Panc1 (cell line): ENCODE data around the gene GIMAP5. TPM values are rescaled to one million over a fixed set of nuclear protein-coding genes. Genes with fewer than 3 reads are reported as not detected.

Experiments used
- ATAC-seq: fragments of 200-7000 bp; cut with Tn5 transposase; 2 replicates; pipeline ENCODE4 v1.9.1; 2020; ENCODE audit warnings: mild to moderate bottlenecking, moderate library complexity
- BruUV-seq: library from RNA; stranded (reverse); fragments of 400-500 nt; replicated peaks from 2 replicates; lab custom pipeline; 2021; lab: Mats Ljungman, UMichigan
- CTCF ChIA-PET: fragments of 300-600 bp; sonication (Branson Sonifier 250); formaldehyde crosslinking; loops from one replicate; lab custom pipeline; 2022; ENCODE audit warnings: antibody characterized with exemption; lab: Charles Lee
- POLR2A ChIA-PET: fragments of 300-600 bp; sonication (Branson Sonifier 250); formaldehyde crosslinking; loops from one replicate; lab custom pipeline; 2022; ENCODE audit warnings: antibody characterized with exemption; lab: Charles Lee
- DNase-seq: peaks from one replicate; pipeline ENCODE4 v3.0.0-alpha.2; 2010; ENCODE audit warnings: low read depth, low spot score
- H3K27ac ChIP-seq: 2 replicates; pipeline ENCODE4 v1.5.1; 2011; ENCODE audit warnings: mild to moderate bottlenecking, low read length, inconsistent platforms
- H3K27me3 ChIP-seq: fragments of 200-500 bp; sonication (Bioruptor generic); 2 replicates; pipeline ENCODE4 v1.6.0; 2014; ENCODE audit warnings: low read length, inconsistent platforms; ENCODE audit not compliant: control insufficient read depth, insufficient read depth
- H3K36me3 ChIP-seq: fragments of 200-500 bp; sonication (Bioruptor generic); 2 replicates; pipeline ENCODE4 v1.5.1; 2014; ENCODE audit warnings: inconsistent platforms, mild to moderate bottlenecking, low read length, moderate library complexity; ENCODE audit not compliant: control insufficient read depth, insufficient read depth
- H3K4me1 ChIP-seq: 2 replicates; pipeline ENCODE4 v1.5.1; 2011; ENCODE audit warnings: inconsistent platforms, mild to moderate bottlenecking, low read length, moderate library complexity; ENCODE audit not compliant: control insufficient read depth, insufficient read depth
- H3K4me3 ChIP-seq, 2 experiments: 2 replicates each; pipeline ENCODE4 v1.5.1; 2011 to 2012; ENCODE audit warnings: low read depth in 2 of 2, low read length in 2 of 2, mild to moderate bottlenecking in 2 of 2, inconsistent platforms in 1 of 2, moderate library complexity in 1 of 2
- H3K9me3 ChIP-seq: fragments of 200-500 bp; sonication (Bioruptor generic); 2 replicates; pipeline ENCODE4 v1.5.1; 2014; ENCODE audit warnings: low read depth, mild to moderate bottlenecking, inconsistent platforms, low read length, moderate library complexity; ENCODE audit not compliant: control insufficient read depth, insufficient read depth
- CTCF ChIP-seq: fragments of 450-650 bp; IDR thresholded peaks from 2 replicates; pipeline ENCODE4 v1.5.1; 2017; ENCODE audit warnings: mild to moderate bottlenecking
- POLR2AphosphoS5 ChIP-seq: IDR thresholded peaks from 2 replicates; pipeline ENCODE4 v1.6.1; 2012; ENCODE audit warnings: mild to moderate bottlenecking, low read depth, low read length, moderate library complexity
- SIN3A ChIP-seq: IDR thresholded peaks from 2 replicates; pipeline ENCODE4 v1.6.1; 2012; ENCODE audit warnings: low read depth, mild to moderate bottlenecking, low read length, moderate library complexity, borderline replicate concordance; ENCODE audit not compliant: insufficient read depth
- TCF7L2 ChIP-seq: IDR thresholded peaks from 2 replicates; pipeline ENCODE4 v1.6.1; 2011; ENCODE audit warnings: mild to moderate bottlenecking, low read depth, low read length, inconsistent platforms
- in situ Hi-C: cut with HindIII; loops from 2 replicates; pipeline ENCODE4 v1.10.0; 2016; ENCODE audit warnings: low sequenced_read_pairs, low pct_unique_long_range_greater_than_20kb
- intact Hi-C: fragments of 100-400 bp; cut with micrococcal nuclease; formaldehyde crosslinking; loops from one replicate; pipeline ENCODE4 v1.10.0; 2022; ENCODE audit not compliant: unreplicated experiment
- total RNA-seq: library from RNA; stranded (reverse); gene quantifications from one replicate; pipeline ENCODE4 v1.2.1, GENCODE V29; 2021; ENCODE audit not compliant: unreplicated experiment
- TF ChIP-seq, protein P1 (sequence below), 2 experiments: IDR thresholded peaks; 2 replicates each; pipeline ENCODE4 v1.6.1; 2011 to 2012; ENCODE audit warnings: low read depth in 2 of 2, control low read depth in 1 of 2, low read length in 1 of 2, mild to moderate bottlenecking in 1 of 2, moderate library complexity in 1 of 2; ENCODE audit not compliant: insufficient read depth in 1 of 2

The GIMAP5 gene
- total RNA-seq, 1 experiment from 2014 or later = 0.51 TPM

DNA sequence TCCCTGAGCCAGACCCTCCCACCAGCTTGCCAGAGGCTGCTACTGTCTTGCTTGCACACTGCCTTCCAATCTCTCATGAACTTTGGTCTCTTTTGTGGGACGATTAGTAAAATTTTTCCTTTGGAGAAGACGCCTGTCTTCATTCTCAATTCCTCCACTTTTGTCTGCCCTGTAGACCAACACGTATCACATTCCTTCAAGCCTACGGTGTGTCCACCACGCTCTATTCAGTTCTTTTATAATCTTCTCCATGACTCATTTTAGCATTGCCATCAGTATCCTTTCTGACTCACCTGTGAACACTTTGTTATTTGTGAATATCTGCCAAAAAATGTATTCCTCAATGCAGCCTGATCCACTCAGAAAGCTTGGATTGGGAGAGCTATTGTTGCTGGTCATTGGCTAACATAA lies 1.4 kb downstream of the GIMAP5 start:
- no peak overlapping the region for H3K27ac ChIP-seq
- in situ Hi-C loops (no loop called here), intact Hi-C loops (no loop called here)
- no peaks in the 10 kb centered on the region for H3K9me3 ChIP-seq
- ChIA-PET CTCF (no interaction called here), POLR2A (no interaction called here)
- peaks cover 18% of the 10 kb centered on the region for H3K27me3 ChIP-seq
- no peak overlapping the region for H3K4me3 ChIP-seq
- DNase-seq = no peak
- H3K36me3 ChIP-seq = no peaks in the 10 kb centered on the region
- TF ChIP-seq, protein P1, sequence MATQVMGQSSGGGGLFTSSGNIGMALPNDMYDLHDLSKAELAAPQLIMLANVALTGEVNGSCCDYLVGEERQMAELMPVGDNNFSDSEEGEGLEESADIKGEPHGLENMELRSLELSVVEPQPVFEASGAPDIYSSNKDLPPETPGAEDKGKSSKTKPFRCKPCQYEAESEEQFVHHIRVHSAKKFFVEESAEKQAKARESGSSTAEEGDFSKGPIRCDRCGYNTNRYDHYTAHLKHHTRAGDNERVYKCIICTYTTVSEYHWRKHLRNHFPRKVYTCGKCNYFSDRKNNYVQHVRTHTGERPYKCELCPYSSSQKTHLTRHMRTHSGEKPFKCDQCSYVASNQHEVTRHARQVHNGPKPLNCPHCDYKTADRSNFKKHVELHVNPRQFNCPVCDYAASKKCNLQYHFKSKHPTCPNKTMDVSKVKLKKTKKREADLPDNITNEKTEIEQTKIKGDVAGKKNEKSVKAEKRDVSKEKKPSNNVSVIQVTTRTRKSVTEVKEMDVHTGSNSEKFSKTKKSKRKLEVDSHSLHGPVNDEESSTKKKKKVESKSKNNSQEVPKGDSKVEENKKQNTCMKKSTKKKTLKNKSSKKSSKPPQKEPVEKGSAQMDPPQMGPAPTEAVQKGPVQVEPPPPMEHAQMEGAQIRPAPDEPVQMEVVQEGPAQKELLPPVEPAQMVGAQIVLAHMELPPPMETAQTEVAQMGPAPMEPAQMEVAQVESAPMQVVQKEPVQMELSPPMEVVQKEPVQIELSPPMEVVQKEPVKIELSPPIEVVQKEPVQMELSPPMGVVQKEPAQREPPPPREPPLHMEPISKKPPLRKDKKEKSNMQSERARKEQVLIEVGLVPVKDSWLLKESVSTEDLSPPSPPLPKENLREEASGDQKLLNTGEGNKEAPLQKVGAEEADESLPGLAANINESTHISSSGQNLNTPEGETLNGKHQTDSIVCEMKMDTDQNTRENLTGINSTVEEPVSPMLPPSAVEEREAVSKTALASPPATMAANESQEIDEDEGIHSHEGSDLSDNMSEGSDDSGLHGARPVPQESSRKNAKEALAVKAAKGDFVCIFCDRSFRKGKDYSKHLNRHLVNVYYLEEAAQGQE (IDR thresholded peaks at IDR 0.05; ENCODE audit: insufficient read depth in 1 of 2, low read depth in 2 of 2, low read length in 1 of 2) = no peak
- no peak for TF ChIP-seq SIN3A
- no peak for TF ChIP-seq TCF7L2
- TF ChIP-seq CTCF = no peak
- no peak for TF ChIP-seq POLR2AphosphoS5
- no TSS peak for BruUV-seq
- no peak for ATAC-seq
- H3K4me1 ChIP-seq = no peaks in the 10 kb centered on the region; the same call in 1 of the 2 replicates

- BruUV-seq = no TSS peak
- in situ Hi-C loops (no loop called here), intact Hi-C loops (no loop called here)
- Histone ChIP-seq H3K27ac (no peak overlapping the region), H3K36me3 (no peaks in the 10 kb centered on the region), H3K4me3 (no peak overlapping the region), H3K9me3 (no peaks in the 10 kb centered on the region), H3K4me1 (no peaks in the 10 kb centered on the region; the same call in 1 of the 2 replicates), H3K27me3 (peaks cover 18% of the 10 kb centered on the region)
- ATAC-seq (no peak), DNase-seq (no peak)
- ChIA-PET CTCF (no interaction called here), POLR2A (no interaction called here)
- TF ChIP-seq POLR2AphosphoS5 (no peak), CTCF (peak; percentile 1; the same call in 1 of the 2 replicates)
Observed at GRCh38 chr7:150739033-150739432, 1.8 kb downstream of the GIMAP5 start.
